GM11168 (cell line): ENCODE measurements around the gene TP53RK.

Experiments used
- in situ Hi-C: fragments of 300-500 bp; cut with MboI; formaldehyde crosslinking; loops from one replicate; pipeline ENCODE4 v1.12.0; 2022; ENCODE audit warnings: low sequenced_read_pairs; ENCODE audit not compliant: unreplicated experiment

TP53RK gene

GRCh38 chr20:46708172-46708860, 19.1 kb upstream of the TP53RK start:
- in situ Hi-C loops, result no loop called here

GRCh38 chr20:46706242-46706641, 17.0 kb upstream of the TP53RK start:
- in situ Hi-C loops, result no loop called here

DNA sequence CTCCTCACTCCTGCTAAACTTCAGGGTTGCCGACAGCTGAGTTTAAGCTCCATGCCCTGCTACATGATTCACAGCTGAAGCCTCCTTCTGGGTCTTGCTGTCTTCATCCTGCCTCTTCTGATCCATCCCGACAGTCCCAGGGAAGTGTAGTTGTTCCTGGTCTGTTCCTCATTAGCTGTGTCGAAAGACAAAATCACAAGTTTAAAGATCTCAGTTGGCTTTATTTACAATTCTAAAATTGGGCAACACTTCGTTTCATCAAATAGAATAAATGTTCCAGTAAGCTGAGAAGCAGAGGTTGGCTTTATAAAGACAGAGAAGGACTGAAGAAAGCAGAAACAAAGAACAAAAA, 16.1 kb upstream of the TP53RK start:
- in situ Hi-C loops, result no loop called here

DNA sequence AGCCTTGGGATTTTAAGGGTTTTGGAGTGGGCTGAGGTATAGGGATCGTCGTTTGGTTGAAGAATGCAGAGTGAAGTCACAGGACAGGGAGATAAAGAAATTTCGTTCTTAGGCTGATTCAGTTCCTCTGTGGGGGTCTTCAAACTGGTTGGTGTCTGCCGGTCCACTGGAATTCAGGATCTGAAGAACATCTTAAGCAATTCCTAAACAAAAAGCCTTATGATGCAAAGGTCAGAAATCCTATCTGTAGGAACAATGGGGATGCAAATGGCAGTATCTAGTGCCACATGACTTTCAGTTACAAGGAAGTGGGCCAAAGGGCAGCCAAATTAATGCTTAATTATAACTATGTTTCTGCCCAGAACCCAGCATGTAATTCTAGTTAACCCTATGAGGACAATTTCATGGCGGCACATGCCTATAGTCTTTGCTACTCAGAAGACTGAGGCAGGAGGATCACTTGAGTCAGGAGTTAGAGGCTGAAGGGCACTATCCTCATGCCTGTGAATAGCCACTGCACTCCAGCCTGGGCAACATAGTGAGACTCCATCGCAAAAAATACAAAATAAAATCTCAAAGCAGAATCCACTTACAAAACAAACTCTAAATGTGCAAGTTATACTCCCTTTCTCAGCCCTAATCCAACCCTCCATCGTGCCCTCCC, 15.6 kb upstream of the TP53RK start:
- in situ Hi-C loops, result no loop called here

DNA sequence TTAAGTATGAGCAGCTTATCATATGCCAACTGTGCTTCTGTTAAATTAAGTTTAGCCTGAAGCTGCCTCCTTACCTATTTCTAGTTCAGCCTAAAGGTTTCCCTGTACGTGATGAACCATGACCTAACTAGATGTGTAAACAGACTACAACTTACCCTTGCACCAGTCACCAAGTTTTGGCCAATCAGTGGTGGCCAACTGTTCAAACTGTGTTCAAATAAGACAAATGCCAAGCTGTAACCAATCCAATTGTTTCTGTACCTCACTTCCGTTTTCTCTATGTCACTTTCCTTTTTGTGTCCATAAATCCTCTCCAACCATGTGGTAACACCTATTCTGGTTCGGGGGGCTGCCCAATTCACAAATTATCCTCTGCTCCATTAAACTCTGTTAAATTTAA, 14.2 kb upstream of the TP53RK start:
- in situ Hi-C loops, result no loop called here

DNA sequence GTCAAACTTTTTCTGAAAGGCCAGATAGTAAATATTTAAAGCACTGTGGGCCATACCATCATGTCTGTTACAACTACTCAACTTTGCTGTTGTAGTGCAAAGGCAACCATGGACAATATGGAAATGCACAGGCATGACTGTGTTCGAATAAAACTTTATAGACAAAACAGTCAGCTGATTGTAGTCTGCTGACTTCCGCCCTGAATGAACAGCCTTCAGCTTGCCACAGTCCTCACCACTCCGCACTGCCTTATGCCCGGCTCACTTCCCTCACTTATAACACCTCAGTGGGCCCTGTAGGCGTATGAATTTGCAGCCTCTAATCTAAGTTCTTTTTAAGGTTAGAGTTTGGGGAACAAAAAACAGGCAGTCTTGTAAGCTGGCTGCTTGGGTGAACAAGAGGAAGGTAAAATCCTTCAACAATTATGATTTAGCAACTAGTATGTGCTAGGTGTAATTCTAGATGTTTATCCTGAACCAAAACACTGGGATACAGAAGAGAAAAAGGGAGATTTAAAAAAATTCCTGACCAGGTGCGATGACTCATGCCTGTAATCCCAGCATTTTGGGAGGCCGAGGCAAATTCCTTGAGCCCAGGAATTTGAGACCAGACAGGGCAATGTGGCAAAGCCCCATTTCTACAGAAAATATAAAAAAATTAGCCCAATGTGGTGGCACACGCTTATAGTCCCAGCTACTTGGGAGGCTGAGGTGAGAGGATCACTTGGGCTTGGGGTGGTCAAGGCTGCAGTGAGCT, 13.4 kb upstream of the TP53RK start:
- in situ Hi-C loops, result no loop called here

DNA sequence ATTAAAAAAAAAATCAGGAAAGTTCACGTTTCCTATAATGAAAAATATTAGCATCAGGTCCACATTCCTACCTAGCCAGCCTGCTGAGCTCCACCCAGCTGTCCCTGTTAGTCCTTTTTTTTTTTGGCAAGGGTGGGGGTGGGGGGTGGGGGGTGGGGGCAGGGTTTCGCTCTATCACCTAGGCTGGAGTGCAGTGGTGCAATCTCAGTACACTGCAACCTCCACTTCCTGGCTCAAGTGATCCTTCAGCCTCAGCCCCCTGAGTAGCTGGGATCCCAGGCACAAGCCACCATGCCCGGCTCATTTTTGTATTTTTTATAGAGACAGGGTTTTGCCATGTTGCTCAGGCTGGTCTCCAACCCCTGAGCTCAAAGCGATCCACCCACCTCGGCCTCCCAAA, 12.7 kb upstream of the TP53RK start:
- in situ Hi-C loops, result no loop called here

DNA sequence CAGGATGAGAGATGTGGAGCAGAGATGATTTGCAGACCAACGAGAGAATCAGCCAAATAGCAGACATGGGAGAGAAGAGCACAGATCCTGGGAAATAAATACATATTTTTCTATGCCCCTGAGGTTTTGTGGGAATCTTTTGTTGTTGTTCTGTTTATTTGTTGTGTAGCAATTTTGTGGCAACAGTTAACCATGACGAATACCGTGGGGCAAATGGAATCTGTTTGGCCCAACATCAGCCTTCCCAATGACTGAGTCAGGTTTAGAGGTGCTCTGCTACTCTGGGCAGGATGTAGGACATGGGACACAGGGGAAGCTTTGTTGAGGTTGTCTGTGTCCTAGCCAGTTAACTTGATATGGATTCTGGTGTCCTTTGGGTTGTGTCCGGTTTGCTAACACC, 12.3 kb upstream of the TP53RK start:
- in situ Hi-C loops, result no loop called here

DNA sequence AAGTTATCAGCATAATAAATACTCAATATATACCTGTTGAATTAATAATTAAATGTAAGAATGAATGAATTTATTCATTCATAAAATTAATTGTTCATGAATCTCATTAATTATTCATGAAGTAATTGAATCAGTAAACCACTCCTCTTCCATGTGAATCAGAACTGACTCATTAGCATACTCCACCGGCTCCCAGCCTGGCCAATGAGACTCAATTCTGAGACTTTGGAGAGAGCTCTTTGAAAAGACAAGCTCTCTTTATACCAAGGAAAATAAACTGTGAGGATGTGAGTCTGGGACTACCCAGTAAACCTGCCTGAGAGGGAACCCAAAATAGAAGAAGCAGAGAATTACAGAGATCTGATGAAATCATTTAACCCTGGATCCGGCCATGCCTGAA, 11.8 kb upstream of the TP53RK start:
- in situ Hi-C loops, result no loop called here

- in situ Hi-C loops, result no loop called here
Measured at GRCh38 chr20:46700481-46700880, 11.2 kb upstream of the TP53RK start.

- in situ Hi-C loops, result no loop called here
Measured at GRCh38 chr20:46699651-46700359, 10.6 kb upstream of the TP53RK start.

DNA sequence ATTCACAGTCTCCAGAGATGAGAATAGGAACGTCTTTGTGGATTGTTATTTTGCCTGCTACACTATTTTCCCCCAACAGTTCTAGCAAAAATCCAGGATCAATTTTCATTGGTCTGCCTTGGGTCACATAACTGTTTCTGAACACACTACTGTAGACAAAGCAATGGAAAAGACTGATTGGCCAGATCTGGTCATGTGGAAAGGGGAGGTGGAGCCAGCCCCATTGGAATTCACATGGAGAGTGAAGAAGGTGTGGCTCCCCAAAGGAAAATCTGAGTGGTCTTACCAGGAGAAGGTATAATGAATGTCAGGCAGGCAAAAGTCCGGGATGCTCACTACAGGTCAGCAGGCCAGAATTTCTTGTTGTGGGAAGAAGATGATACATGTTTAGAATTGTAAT, 9.5 kb upstream of the TP53RK start:
- in situ Hi-C loops, result no loop called here

GRCh38 chr20:46696791-46697279, 7.6 kb upstream of the TP53RK start:
- in situ Hi-C loops, result no loop called here

DNA sequence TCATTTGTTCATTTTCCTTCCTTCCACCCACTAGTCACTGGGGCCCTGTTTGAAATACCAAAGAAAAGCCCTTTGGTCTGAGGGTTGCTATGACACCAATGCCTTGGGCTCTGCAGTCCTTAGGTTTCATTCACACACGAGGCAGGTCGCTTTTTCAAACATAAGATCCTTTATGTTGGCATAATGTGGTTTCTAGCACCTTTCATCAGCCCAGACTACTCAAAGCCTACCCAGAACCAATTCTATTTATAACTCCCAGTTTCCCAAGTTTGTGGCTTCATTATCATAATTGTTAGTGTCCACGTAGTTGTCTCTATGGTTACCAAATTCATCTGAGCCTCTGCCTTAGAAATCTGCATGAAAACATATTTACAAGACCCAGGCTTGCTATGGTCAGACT, 6.6 kb upstream of the TP53RK start:
- in situ Hi-C loops, result no loop called here

- in situ Hi-C loops, result no loop called here
Measured at GRCh38 chr20:46694484-46694883, 5.2 kb upstream of the TP53RK start.

GRCh38 chr20:46691196-46691595, 2.0 kb upstream of the TP53RK start:
- in situ Hi-C loops, result no loop called here

DNA sequence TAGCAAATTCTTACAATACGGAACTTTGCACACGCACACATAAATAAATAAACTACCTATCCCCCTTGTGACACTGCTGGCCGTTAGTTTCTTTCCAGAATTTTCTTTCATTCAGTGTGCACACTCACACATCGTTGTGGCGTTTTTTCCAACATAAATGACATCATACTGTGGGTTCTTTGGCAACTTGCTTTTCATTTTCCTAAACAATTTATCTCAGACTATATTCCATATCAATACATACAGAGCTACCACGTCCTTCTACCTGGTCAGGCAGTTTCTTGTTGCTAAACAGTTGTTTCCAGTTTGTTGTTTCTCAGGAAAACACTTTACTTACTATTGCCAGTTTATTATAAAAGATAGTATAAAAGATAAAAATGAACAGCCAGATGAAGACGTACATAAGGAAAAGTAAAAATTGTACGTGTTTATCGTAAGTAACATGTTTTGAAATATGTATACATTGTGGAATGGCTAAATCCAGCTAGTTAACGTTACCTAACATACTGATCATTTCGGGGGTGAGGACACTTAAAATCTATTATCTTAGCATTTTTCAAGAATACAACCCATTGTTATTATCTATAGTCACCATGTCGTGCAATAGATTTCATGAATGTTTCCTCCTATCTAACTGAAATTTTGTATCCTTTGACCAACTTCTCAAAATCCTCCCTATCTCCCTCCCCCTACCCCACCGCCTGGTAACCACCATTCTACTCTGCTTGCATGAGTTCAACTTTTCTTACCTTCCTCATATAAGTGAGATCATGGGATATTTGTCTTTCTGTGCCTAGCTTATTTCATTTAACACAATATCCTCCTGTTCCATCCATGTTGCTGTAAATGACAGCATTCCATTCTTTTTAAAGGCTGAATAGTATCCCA, 1.2 kb upstream of the TP53RK start:
- in situ Hi-C loops, result no loop called here

- in situ Hi-C loops, result no loop called here
Measured at GRCh38 chr20:46689754-46690085, 476 bp upstream of the TP53RK start.

DNA sequence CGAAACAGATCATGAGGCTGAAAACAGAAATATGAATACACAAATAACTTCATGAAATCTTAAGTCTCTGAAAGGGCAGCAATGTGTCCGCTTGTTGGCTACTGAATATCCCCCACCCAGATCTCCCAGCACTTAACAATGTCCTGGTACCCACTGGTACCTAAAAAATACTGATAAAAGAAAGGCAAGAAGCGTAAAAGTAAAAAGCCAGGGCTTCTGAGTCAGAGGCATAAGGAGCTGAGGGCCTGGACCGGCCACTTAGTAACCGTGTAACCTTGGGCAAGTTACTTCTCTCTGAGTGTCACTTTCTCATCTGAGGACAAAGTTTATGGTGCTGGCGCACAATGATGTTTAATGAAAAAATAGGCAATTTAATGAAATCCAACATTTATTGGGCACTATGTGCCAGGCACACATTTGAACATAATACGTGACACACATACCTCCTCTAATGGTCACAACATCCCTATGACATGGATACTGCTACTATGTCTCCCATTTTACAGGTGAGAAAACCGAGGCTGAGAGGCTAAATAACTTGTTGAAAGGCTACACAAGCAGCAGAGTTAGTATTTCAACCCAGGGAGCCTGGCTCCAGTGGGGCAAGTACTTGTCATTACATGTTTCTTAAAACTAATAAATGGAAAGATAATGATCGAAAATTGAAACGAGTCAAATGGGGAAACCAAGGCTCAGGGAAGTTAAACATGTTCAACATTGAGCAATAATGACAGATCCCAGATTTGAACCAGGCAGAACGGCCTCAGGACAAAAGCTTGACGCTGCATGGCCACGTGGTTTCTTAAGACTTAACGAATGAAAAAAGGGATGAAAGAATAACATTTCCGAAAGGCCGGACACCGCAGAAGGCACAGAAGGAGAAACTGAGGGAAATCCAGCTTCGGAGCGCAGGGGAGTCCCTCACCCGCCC, 828 bp downstream of the TP53RK start:
- in situ Hi-C loops, result no loop called here
